HG03520 (cell line): Measurements from ENCODE around the gene NFAT5.
"Not testable (repeated sequence)": the region's sequence is repeated elsewhere in the genome, so short reads cannot be mapped to it uniquely, and the experiment has no call there.

Experiments used
- ATAC-seq: cut with Tn5 transposase; IDR thresholded peaks from one replicate; pipeline ENCODE4 v1.9.1; 2021; ENCODE audit warnings: mild to moderate bottlenecking, moderate library complexity; ENCODE audit not compliant: unreplicated experiment

Gene NFAT5

GRCh38 chr16:69565671-69566239, at the start of gene NFAT5:
Gene NFAT5 (plus strand): TSS chr16:69565966. CDS start chr16:69566302, 336 bp downstream.
- peak; percentile 45 for ATAC-seq

- ATAC-seq = not testable (repeated sequence)
Observed at GRCh38 chr16:69517914-69518313, 47.9 kb upstream of the NFAT5 start.

- no peak for ATAC-seq
Observed at GRCh38 chr16:69520413-69520799, 45.4 kb upstream of the NFAT5 start.

GRCh38 chr16:69520800-69521602, 44.8 kb upstream of the NFAT5 start:
- no peak for ATAC-seq

GRCh38 chr16:69522041-69522578, 43.7 kb upstream of the NFAT5 start:
- no peak for ATAC-seq

GRCh38 chr16:69522732-69523404, 42.9 kb upstream of the NFAT5 start:
- ATAC-seq = no peak

- ATAC-seq = no peak
Observed at GRCh38 chr16:69523566-69524305, 42.0 kb upstream of the NFAT5 start.

- no peak for ATAC-seq
Observed at GRCh38 chr16:69526831-69527655, 38.7 kb upstream of the NFAT5 start.

GRCh38 chr16:69531988-69532387, 33.8 kb upstream of the NFAT5 start:
- ATAC-seq = no peak

- no peak for ATAC-seq
Observed at GRCh38 chr16:69532641-69533455, 32.9 kb upstream of the NFAT5 start.

- ATAC-seq = no peak
Observed at GRCh38 chr16:69534720-69535119, 31.0 kb upstream of the NFAT5 start.

GRCh38 chr16:69535123-69536050, 30.4 kb upstream of the NFAT5 start:
- no peak for ATAC-seq

GRCh38 chr16:69537706-69538080, 28.1 kb upstream of the NFAT5 start:
- no peak for ATAC-seq

- ATAC-seq = no peak
Observed at GRCh38 chr16:69538808-69539207, 27.0 kb upstream of the NFAT5 start.

GRCh38 chr16:69542974-69543373, 22.8 kb upstream of the NFAT5 start:
- ATAC-seq = no peak

- ATAC-seq = no peak
Observed at GRCh38 chr16:69544088-69544487, 21.7 kb upstream of the NFAT5 start.

- not testable (repeated sequence) for ATAC-seq
Observed at GRCh38 chr16:69546663-69547062, 19.1 kb upstream of the NFAT5 start.

GRCh38 chr16:69553332-69553731, 12.4 kb upstream of the NFAT5 start:
- ATAC-seq = no peak
